HEK293T (cell line): ENCODE results near the gene SH3PXD2A.

Experiments
- ARNT ChIP-seq: fragments of 450-650 bp; IDR thresholded peaks from 2 replicates; pipeline ENCODE4 v1.6.1; 2017; ENCODE audit warnings: mild to moderate bottlenecking
- BHLHE40 ChIP-seq: fragments of 450-650 bp; IDR thresholded peaks from 2 replicates; pipeline ENCODE4 v1.6.1; 2016; ENCODE audit warnings: mild to moderate bottlenecking, moderate library complexity, borderline replicate concordance
- CTBP1 ChIP-seq: fragments of 450-650 bp; IDR thresholded peaks from 2 replicates; pipeline ENCODE4 v1.6.1; 2016; ENCODE audit warnings: borderline replicate concordance
- ELF4 ChIP-seq: fragments of 450-650 bp; IDR thresholded peaks from 2 replicates; pipeline ENCODE4 v1.6.1; 2017; ENCODE audit warnings: antibody characterized with exemption
- FOXA1 ChIP-seq: fragments of 450-650 bp; IDR thresholded peaks from 2 replicates; pipeline ENCODE4 v1.6.1; 2016; ENCODE audit warnings: mild to moderate bottlenecking
- FOXK2 ChIP-seq: fragments of 450-650 bp; IDR thresholded peaks from 2 replicates; pipeline ENCODE4 v1.6.1; 2016; ENCODE audit warnings: mild to moderate bottlenecking
- FOXM1 ChIP-seq: fragments of 450-650 bp; IDR thresholded peaks from 2 replicates; pipeline ENCODE4 v1.6.1; 2017; ENCODE audit warnings: mild to moderate bottlenecking, borderline replicate concordance
- LEF1 ChIP-seq: fragments of 450-650 bp; IDR thresholded peaks from 2 replicates; pipeline ENCODE4 v1.6.1; 2017; ENCODE audit warnings: mild to moderate bottlenecking, borderline replicate concordance
- NFRKB ChIP-seq: fragments of 450-650 bp; IDR thresholded peaks from 2 replicates; pipeline ENCODE4 v1.6.1; 2016; ENCODE audit warnings: mild to moderate bottlenecking, moderate library complexity
- SP1 ChIP-seq: fragments of 450-650 bp; IDR thresholded peaks from 2 replicates; pipeline ENCODE4 v1.6.1; 2017

- TF ChIP-seq NFRKB (no peak), CTBP1 (no peak), BHLHE40 (no peak), FOXA1 (no peak), FOXM1 (no peak), ELF4 (no peak), FOXK2 (no peak), ARNT (no peak), LEF1 (no peak), SP1 (no peak)
Observed at GRCh38 chr10:103544657-103545310, 310.6 kb downstream of the SH3PXD2A start.
